ENCODE measurements around the gene LYSMD2. TPM values are rescaled to one million over a fixed set of nuclear protein-coding genes. Genes with fewer than 3 reads are reported as not detected.

The LYSMD2 gene
- total and polyA plus RNA-seq, 2 of the 8 experiments (the other 6 are each of a cell fraction or from before 2014, with no cell fraction given): 2.2 to 2.7 TPM

GRCh38 chr15:51709031-51709430 lies 28.4 kb downstream of the LYSMD2 start (continued):
- TF ChIP-seq CHD7 (IDR thresholded peaks at IDR 0.05; ENCODE audit: insufficient replicate concordance, low read length) (no peak), ATF2 (IDR thresholded peaks at IDR 0.05; ENCODE audit: low read length) (no peak), JUND (IDR thresholded peaks at IDR 0.05; ENCODE audit: low read length) (no peak), MAX (IDR thresholded peaks at IDR 0.05) (no peak)

Data from H1 (cell line).